ENCODE measurements around the gene JARID2. TPM values are rescaled to one million over a fixed set of nuclear protein-coding genes. Genes with fewer than 3 reads are reported as not detected.

JARID2 gene
- total and polyA plus RNA-seq, 2 of the 4 experiments (the other 2 are of a cell fraction), result 9.6 to 12.9 TPM

GRCh38 chr6:15283986-15284361 is 38.1 kb downstream of the JARID2 start:
- Histone ChIP-seq H3K27me3 (ENCODE audit: control insufficient read depth, insufficient read depth, low read length) (no peaks in the 10 kb centered on the region), H2BK120ac (ENCODE audit: low read depth, low read length) (no peak overlapping the region), H2BK15ac (ENCODE audit: low read depth, low read length) (no peak overlapping the region), H3K27ac (ENCODE audit: insufficient read depth, low read length) (no peak overlapping the region), H3K14ac (replicated peaks; ENCODE audit: low read depth, low read length) (no peak overlapping the region), H2AFZ (replicated peaks; ENCODE audit: low read length, poor library complexity) (no peak overlapping the region), H4K8ac (ENCODE audit: low read depth in 2 of 2, low read length in 2 of 2) (no peak overlapping the region), H4K5ac (ENCODE audit: low read depth, low read length) (no peak overlapping the region), H3K23ac (ENCODE audit: low read depth, low read length) (no peak overlapping the region), H3K4me2 (ENCODE audit: low read depth, low read length) (no peak overlapping the region), H3K4me3 (ENCODE audit: insufficient read depth, low read depth, low read length) (no peak overlapping the region), H3K79me1 (ENCODE audit: low read depth in 1 of 2, low read length in 2 of 2) (peaks cover 31 to 63% of the 10 kb centered on the region in 2 experiments), H3K18ac (ENCODE audit: low read depth, low read length) (no peak overlapping the region), H2AK9ac (replicated peaks; ENCODE audit: low read depth, low read length, poor library complexity) (no peak overlapping the region), H2AK5ac (ENCODE audit: low read depth, low read length) (no peak overlapping the region), H3K36me3 (ENCODE audit: control insufficient read depth, insufficient read depth, low read length) (no peaks in the 10 kb centered on the region), H2BK5ac (ENCODE audit: low read depth, low read length, poor library complexity, severe bottlenecking) (no peak overlapping the region), H3K9me3 (ENCODE audit: control insufficient read depth, insufficient read depth, low read length) (no peaks in the 10 kb centered on the region), H3K4ac (ENCODE audit: low read depth, low read length) (no peak overlapping the region), H3K56ac (ENCODE audit: extremely low read depth, insufficient read depth, low read length) (no peak overlapping the region), H3K4me1 (ENCODE audit: control insufficient read depth, insufficient read depth, low read length) (peaks cover 19% of the 10 kb centered on the region), H2BK20ac (ENCODE audit: low read depth, low read length) (no peak overlapping the region), H3K9ac (ENCODE audit: low read depth, low read length) (no peak overlapping the region), H4K20me1 (ENCODE audit: insufficient read depth, low read length) (peaks cover 69% of the 10 kb centered on the region), H4K91ac (ENCODE audit: insufficient read depth, low read depth, low read length) (no peak overlapping the region), H3K9me1 (ENCODE audit: insufficient read depth, low read length) (peaks cover 14% of the 10 kb centered on the region)
- intact Hi-C loops (cut with micrococcal nuclease) (no loop called here), in situ Hi-C loops (cut with MboI; ENCODE audit: low sequenced_read_pairs) (no loop called here), dilution Hi-C loops (cut with HindIII; ENCODE audit: low sequenced_read_pairs, unreplicated experiment) (no loop called here)
- DNase-seq (no peak), ATAC-seq (ENCODE audit: low read depth) (no peak)
- CTCF ChIA-PET, result no interaction called here
- no TSS peak for BruUV-seq (replicated peaks)
- TF ChIP-seq CHD1 (IDR thresholded peaks at IDR 0.05; ENCODE audit: low read depth, low read length) (no peak), NFE2L2 (IDR thresholded peaks at IDR 0.05; ENCODE audit: low read depth, low read length) (no peak), ELK1 (IDR thresholded peaks at IDR 0.05; ENCODE audit: borderline replicate concordance, low read depth, low read length) (no peak), RCOR1 (IDR thresholded peaks at IDR 0.05; ENCODE audit: insufficient replicate concordance, low read length) (no peak)
- no CpG with 5 or more reads among the region's 3 CpGs for WGBS, 2 experiments (ENCODE audit: extremely low coverage in 2 of 2, insufficient read length in 1 of 2)
- POLR2A ChIA-PET (ENCODE audit: unreplicated experiment), result no interaction called here
